ENCODE measurements around the gene MICOS13.
A peak's percentile ranks its signal among the peaks of the same experiment; 100 is the strongest.
"Not testable (repeated sequence)": the region's sequence is repeated elsewhere in the genome, so short reads cannot be mapped to it uniquely, and the experiment has no call there.

The MICOS13 gene

GRCh38 chr19:5698635-5699422, 18.5 kb upstream of the MICOS13 start:
- DNase-seq = no peak

GRCh38 chr19:5697890-5698634, 17.7 kb upstream of the MICOS13 start:
- DNase-seq = no peak

- DNase-seq = no peak
Observed at GRCh38 chr19:5697022-5697889, 16.9 kb upstream of the MICOS13 start.

- DNase-seq = no peak
Observed at GRCh38 chr19:5696196-5697021, 16.1 kb upstream of the MICOS13 start.

GRCh38 chr19:5695649-5696195, 15.4 kb upstream of the MICOS13 start:
- no peak for DNase-seq

- no peak for DNase-seq
Observed at GRCh38 chr19:5694956-5695648, 14.8 kb upstream of the MICOS13 start.

- DNase-seq = no peak
Observed at GRCh38 chr19:5694167-5694955, 14.0 kb upstream of the MICOS13 start.

GRCh38 chr19:5693195-5694166, 13.2 kb upstream of the MICOS13 start:
- DNase-seq = no peak

GRCh38 chr19:5692723-5693194, 12.4 kb upstream of the MICOS13 start:
- DNase-seq = no peak

- no peak for DNase-seq
Observed at GRCh38 chr19:5691822-5692722, 11.8 kb upstream of the MICOS13 start.

GRCh38 chr19:5690955-5691821, 10.9 kb upstream of the MICOS13 start:
- DNase-seq = no peak

GRCh38 chr19:5690125-5690954, 10.0 kb upstream of the MICOS13 start, which contains the start of gene RPL36:
Gene RPL36 (plus strand): TSS chr19:5690295. CDS start chr19:5690508, 213 bp downstream.
- DNase-seq = peak; percentile 45

- not testable (repeated sequence) for DNase-seq
Observed at GRCh38 chr19:5688262-5688881, 8.1 kb upstream of the MICOS13 start.

- DNase-seq = no peak
Observed at GRCh38 chr19:5687360-5688198, 7.3 kb upstream of the MICOS13 start.
